HG02973 (cell line): ENCODE data around the gene SYNE1.

Experiments
- ATAC-seq: cut with Tn5 transposase; IDR thresholded peaks from one replicate; pipeline ENCODE4 v1.9.1; 2021; ENCODE audit warnings: moderate library complexity; ENCODE audit not compliant: unreplicated experiment

The SYNE1 gene

DNA sequence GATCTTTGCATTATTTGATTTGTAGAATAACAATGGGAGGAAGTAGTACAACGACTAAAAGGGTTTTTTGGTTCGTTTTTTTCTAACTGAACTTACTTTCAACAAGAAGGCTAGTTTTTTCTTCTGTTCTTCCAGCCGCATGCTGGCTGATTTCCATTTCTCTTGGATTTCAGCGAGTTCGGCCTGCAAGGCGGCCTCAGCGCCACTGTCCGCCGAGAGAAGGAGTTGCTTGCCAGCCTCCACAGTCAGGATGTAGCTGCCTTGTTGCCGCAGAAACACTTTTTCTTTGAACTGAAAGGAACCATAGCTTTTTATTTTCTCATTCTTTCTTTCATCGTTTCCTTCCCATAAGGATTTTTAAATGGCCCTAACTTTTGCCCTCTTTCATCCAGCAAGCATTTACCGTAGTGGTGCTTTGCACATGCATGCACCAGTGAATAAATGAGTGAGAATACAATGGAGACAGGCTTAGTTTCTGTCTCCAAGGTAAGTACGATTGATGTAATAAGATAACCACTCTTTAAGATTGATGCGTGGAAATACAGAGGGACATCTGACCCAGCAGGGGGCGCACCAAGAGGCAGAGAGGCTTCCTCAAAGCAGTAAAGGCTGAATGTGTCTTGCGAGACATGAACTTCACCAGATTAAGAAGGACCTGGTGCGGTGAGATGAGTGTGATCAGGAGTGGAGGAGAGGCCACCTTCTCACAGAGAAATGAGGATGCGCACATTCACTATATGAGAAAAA lies 430.9 kb downstream of the SYNE1 start:
- ATAC-seq: no peak

DNA sequence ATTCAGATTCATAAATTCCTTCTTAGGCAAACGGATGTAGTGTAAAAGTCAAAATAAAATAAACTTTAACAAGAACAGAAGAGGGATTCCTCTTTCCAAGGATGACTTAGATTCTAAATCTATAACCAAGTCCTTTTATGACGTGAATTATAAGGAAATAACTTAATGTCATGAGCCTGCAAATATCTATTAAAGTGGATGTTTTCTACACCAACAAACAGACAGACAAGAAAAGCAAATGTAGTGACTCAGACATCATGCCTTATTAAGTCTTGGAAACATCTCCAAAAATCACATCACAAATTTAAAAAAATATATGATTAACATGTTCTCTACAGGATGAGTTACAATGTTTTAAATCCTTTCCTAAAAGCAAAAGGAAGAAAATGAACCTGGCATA lies 432.6 kb downstream of the SYNE1 start:
- no peak for ATAC-seq

DNA sequence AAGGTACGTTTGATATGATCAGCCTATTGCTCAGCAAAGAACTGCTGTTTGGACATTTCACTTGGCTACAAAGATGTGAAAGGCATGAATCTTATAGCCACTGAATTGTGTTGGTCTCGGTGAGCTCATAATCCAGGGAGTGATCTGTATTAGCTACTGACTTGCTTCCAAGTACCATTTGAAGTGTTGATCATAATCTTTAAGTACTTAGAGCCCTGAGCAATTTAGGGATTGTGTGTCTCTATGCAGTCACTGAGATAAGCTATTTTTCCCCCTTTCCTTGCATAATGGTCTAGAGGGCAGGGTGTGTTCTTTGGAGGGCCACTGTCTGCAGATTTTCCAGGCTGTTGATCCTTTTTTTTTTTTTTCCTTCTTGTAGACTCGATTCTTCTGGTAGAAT lies 436.0 kb downstream of the SYNE1 start:
- no peak for ATAC-seq

DNA sequence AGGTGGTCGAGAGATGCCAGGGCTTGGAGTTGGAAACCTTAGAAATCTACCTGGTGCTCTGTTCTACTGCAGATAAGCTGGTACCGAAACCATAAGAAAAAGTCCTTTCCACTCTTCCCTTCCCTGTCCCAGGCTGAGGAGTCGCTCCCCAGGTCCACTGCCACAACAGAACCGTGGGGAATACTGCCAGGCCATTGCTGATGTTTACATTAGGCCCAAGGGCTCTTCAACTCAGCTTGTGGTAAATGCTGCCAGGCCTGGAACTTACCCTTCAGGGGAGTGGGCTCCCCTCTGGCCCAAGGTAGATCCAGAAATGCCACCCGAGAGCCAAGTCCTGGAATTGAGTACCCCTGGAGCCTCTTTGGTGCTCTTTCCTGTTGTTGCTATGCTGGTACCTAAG lies 441.3 kb downstream of the SYNE1 start:
- no peak for ATAC-seq

DNA sequence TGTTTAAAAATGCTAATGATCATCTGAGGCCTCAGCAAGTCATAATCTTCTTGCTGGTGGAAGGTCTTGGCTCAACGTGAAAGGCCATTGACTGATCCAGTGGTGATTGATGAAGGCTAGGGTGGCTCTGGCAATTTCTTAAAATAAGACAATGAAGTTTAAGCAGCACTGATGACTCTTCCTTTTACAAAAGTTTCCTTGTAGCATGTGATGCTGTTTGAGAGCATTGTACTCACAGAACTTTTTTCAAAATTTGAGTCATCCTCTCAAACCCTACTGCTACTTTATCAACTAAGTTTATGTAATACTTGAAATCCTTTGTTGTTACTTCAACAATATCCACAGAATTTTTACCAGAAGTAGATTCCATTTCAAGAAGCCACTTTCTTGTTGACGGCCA lies 447.4 kb downstream of the SYNE1 start:
- ATAC-seq: no peak

DNA sequence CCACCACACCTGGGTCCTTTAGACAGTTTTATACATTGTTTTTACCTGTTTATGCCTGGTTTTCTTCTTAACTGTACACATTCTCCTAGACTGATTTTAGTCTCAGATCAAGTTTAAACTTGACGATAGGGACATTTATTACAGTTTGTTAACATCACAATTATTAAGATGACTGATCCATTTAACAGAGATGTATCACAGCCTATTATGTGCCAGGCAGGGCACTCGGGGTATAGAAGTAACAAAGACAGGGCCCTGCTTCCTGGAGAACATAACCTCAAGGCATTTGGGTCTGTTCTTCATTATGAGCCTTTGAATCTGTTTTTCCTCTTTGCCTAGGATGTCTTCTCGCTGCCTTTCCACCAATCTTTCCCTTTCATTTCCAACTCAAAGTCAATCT lies 449.2 kb downstream of the SYNE1 start:
- no peak for ATAC-seq

DNA sequence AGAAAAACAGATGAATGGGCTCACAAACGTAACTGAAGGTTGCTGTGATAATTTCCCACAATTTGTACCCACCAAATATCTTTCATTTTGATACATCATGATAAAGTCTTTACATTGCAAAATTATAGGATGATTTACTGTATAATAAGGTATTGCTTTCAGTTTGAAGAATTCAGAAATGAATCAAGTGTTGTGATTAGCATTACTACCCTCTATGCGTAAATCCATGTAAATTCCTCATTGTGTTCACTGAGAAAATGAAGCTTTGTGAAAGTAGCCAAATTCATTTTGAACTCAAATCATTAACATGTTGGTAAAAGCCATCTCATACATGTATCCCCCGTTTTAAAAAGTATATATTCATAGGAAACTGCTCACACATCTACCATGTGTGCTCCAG lies 450.3 kb downstream of the SYNE1 start:
- ATAC-seq: no peak

DNA sequence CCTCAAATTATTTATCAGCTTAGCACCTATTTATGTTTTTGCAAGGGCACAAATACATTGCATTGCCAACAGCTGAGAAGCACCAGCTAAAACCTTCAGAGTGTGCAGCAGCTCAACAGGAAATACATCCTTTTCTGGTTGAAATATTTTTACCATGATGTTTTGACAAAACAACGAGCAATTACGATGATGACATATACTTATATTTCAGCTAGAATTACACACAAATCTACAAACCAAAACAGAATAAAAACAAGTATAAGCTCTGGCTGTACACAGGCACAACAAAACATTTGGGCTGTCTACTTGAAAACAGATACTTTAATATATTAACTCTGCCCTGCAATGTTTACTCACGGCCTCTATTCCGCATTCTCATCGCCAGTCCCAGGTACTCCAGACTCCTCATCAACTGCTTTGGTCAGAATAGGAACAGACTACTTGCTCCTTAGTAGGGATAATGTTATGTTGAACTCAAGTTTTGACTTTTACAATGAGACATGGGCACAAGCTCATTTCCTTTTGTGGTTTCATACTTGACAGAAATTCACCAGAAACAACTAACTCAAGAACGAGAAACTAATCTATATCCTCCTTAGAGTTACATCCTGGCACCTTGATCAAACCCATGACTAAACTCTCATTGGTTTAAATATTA lies 452.1 kb downstream of the SYNE1 start:
- ATAC-seq: peak; percentile 58

DNA sequence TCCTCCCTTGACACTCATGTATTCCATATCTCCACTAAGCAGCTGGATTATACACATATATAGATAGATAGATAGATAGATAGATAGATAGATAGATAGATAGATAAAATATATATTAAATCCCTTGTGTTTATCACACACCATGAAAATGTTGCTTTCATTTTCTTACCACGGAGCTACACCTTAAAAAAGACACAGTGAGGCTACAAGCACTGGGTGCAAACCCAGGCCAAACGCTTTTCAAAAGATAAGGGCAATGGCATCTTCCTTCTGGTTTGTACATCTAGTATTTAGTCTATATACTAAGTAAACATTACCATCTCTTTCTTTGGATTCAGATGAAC lies 452.6 kb downstream of the SYNE1 start:
- peak; percentile 37 for ATAC-seq

DNA sequence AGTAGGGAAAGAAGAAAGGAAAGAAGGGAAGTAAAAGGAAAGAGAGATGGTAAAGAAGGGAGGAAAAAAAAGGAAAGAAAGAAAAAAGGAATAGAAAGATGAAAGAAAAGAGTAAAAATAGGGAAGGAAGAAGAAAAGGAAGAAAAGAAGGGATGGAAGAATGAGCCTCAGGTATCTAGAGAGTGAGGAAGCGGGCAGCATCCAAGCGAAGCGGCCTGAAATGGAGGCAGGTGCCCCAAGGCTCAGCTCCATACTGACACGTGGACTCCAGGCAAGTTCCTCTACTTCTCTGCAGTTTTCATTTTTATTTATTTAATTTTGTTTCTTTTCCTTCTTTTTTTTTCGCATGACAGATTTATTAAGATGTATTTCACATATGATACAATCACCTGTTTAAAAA lies 456.6 kb downstream of the SYNE1 start:
- no peak for ATAC-seq

DNA sequence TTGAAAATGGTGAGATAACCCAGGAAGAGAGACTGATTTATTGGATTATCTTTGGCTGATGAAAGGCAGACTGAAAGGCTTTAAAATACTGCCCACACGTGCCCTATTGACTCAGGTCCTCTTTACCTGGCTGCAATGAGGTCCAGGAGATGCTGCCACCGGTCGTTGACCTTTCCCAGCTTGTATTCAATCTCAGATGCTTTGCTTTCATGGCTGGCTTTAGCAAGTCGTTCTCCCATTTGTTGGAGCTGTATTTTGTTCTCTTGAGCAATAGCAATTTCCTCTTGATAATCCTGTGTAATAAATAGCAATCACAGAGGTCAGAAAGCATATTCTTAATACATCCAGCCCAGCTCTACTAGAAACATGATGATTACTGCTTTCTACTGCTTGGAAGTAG lies 460.9 kb downstream of the SYNE1 start:
- ATAC-seq: no peak

DNA sequence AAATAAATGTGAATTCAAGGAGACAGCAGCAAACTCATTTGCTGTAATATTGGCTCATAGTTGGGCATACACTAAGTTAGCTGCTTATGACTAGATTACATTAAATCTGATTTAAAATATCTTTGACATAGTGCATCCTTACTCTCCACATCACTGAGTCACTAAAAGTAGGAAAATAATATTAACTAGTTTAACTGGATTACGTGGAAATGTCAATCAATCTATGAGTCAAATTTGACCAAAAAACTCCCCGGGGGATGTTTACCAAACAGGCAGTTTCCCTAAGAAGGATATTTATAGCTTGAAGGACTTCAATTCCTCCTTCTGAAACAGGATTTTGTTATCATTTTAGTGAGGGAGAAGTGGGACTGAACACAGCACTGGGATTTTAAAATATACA lies 463.2 kb downstream of the SYNE1 start:
- ATAC-seq: no peak

DNA sequence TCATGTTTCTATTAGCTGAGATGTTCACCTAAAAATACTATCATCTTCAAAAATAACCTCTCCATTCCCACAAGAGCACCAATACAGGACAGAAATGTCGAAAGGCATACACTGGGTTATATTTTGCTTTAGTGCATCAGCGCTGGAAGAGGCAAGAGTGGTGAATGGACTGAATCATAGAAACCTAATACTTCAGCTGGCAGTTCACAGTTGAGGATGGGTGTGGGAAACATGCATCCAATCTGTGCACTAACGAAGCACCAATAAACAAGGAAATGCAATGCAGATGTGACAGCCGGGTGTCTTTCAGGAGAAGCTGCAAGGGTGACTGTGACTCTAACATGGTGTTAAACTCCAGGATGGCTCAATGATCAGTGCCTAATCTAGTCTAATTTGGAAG lies 463.8 kb downstream of the SYNE1 start:
- ATAC-seq: no peak

DNA sequence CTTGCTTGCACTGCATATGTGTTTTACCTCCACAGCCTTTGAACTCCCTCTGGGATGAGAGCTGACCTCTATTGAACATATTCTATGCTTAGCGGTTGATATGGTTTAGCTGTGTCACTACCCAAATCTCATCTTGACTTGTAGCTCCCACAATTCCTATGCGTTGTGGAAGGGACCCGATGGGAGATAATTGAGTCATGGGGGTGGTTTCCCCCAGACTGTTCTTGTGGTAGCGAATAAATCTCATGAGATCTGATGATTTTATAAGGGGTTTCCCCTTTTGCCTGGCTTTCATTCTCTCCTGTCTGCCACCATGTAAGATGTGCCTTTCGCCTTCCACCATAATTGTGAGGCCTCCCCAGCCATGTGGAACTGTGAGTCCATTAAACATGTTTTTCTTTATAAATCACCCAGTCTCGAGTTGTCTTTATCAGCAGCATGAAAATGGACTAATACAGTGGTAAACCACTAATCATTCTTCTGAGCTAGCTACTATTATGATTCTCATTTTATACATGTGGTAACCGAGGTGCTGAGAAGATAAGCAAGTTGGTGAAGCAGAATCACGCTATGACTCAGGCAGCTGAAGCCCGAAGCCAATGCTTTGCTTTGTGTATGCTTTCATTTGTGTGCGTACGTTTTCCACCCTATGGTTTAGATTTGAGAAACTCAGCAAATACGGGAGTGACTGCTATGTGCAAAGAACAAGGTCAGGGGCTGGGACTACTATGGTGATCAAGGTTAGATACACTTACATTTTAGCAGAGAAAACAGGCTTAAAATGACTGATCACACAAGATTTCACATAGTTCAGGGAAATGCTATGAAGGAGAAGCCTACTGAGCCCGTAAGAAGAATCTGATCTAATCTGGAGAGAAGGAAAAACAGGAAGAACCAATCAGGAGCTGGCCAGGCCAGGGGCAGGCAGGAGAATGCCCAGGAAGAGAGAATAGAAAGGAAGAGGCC lies 466.2 kb downstream of the SYNE1 start:
- peak; percentile 96 for ATAC-seq

DNA sequence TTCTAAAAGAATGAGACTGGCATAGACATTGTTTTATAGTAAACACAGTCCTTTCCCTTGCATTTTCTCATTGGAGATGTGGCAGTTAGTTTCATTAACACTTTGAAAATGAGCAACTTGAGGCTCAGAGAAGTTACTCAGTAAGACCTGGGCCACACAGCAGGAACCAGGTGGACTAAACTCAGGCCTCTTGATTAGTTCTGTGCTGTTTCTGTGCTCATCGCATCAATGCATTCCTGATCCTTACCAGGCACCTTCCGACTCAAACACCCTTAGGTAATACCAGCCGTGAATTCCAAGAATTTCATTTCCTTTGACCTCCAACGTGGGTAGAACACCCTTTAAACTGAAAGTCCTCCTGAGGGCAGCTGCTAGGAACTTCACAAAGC lies 466.9 kb downstream of the SYNE1 start:
- ATAC-seq: no peak

DNA sequence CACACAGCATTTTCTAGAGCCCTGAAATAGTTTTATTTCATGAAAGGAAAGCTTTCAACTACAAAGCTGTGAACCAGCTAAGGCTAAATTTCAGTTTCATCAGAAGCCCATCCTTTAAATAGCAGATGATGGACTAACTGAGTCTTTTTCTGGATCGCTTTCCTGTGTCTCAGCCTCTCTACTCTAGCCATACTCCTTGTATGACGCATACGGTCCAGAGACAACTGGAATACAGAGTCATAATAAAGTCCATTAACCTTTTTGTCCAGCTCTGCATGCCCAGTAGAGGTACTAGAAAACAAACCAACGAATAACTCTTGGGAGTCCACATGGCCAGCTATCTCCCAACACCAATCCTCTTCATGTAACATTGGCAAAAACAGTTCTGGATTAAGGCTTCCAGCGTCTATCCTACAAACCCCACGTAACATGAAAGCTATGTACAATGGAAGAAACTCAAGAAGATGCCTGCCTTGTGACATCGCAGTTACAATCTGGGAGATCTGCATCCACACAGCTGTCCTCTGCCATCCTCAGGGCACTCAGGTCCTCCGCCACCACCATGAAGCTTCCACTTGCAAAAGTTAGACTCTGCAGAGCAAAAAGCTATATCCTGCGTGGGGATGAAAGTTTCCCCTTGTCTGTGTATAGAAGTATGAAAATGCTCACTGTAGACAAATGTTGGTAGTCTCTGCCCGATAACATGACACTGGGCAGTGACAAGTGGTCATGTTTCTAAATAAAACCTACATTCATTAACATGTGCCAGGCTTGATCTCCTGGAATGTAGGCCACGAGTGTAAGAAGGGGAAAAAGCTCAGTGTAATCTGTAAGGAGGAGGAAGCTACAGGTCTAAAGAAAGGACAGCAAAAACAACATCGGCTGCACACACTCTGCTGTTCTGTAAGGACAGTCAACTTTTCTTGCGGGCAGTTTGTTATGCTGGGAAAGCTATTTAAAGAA lies 469.2 kb downstream of the SYNE1 start:
- no peak for ATAC-seq

DNA sequence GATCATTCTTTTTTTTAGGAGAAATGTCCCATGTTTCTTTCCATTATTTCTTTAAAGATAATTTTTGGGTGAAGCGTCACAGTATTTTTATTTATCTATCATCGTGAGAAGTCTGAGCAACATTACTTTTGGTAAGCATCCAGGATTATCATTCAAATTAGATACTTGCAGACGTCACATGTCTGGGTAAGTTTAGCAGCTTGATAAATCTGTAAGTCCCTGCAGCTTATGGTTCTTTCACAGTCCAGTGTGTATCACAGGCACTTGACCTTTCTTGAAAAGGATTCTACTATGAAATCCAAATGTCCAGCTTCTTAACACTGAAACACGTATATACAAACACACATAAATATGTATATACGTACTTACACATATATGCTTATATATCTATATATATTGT lies 470.3 kb downstream of the SYNE1 start:
- ATAC-seq: no peak

DNA sequence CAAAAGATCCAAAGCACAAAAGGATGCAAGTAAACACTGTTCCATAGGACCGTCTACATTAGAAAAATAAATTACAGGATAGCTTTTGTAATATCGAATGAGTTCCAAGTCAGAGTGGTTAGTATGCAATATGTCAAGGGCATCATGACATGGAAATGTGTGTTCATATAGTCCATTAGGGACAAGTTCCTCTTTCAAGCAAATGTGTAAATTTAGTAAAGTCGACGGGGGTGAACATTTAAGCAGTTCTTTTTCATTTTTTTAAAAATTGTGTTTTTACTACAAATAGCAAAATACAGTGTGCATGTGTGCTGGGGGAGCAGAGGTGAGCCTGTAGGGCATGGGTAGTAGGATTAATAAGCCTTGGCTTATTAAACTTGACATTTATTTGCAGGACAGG lies 470.7 kb downstream of the SYNE1 start:
- no peak for ATAC-seq

DNA sequence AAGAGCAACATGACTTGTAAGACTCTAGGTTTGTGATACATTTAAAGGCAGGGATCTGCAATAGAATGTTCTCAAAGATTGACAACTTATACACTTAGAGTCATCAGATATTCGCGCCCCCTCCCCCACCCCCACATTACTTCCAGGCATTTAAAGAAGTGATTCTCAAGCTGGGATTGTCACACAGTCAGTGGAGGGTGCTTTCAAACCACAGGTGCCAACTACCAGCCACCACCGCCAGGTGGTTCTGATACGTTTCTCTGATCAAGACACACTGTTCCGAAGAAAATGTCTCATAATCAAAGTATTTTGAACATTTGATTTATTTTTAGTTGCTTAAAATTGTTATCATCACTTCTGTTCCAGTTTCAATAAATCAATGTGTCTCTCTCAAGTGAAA lies 472.2 kb downstream of the SYNE1 start:
- ATAC-seq: no peak

DNA sequence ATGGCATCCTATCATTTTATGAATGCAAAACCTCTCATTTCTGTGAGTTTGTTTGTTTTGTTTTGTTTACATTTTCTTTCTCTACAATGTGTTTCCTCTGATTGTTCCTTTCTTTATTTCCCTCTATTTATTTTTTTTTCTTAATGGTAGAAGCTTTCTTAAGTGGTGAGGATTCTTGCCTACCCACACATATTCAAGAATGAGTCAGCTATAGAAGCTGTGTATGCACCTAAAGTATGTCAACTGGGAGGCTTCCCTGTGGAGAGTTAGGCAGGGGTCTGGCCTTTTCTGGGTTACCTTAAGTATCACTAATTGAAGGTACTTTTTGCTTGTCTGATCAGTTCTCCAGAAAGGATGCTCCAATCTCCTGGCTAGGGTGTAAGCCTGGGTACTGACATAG lies 475.7 kb downstream of the SYNE1 start:
- ATAC-seq: no peak

DNA sequence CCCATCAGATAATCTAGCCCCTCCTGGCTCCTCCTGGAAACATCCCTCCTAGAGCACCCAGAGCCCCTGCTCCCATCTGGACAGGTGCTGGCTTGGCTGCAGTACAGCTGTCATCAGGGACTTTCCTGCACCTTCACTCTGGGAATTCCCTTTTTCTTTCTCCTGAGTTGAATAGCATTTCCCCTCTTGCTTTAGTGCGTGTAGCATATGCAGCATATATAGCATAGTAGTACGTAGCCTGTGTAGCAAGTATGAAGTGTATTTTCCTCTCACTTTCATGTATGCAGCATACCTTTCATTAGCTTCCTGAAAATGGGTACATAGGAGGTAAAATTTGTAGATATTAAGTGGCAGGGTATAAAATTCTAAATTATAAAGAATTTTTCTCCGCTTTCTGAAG lies 476.8 kb downstream of the SYNE1 start:
- ATAC-seq: peak; percentile 98
